ENCODE data around the gene TFDP3. TPM values are rescaled to one million over a fixed set of nuclear protein-coding genes. Genes with fewer than 3 reads are reported as not detected.

The TFDP3 gene
- total and polyA plus RNA-seq, 8 donors, result not detected

- no peaks in the 10 kb centered on the region for H3K27me3 ChIP-seq
- intact Hi-C loops (cut with DNase I; ENCODE audit: low total_unique reads), result no loop called here
- no peak overlapping the region for H3K27ac ChIP-seq
- peak in 1 of 2 donors; percentile 55 for DNase-seq
- H3K9me3 ChIP-seq, result no peaks in the 10 kb centered on the region
- no peaks in the 10 kb centered on the region for H3K4me1 ChIP-seq
- TF ChIP-seq CTCF (IDR thresholded peaks at IDR 0.05) (peak in 3 of 7 experiments; percentile 9 to 32 (median 29)), POLR2A (IDR thresholded peaks at IDR 0.05) (no peak)
- H3K4me3 ChIP-seq, result no peak overlapping the region
- H3K36me3 ChIP-seq, result no peaks in the 10 kb centered on the region
- 10 to 19% (median 18%) methylated on average over 1 of the region's 1 CpG for WGBS, 5 donors
These were observed 46.0 kb downstream of the TFDP3 start for GRCh38 chrX:133171962-133172708.

Small RNA genes lying within 50 kb of the gene (small RNA-seq; reads per million reads assigned to genes)
- gene RNU1-115P, result 0 reads per million in 4 donors

Other genes starting within 250 kb of the TFDP3 start
- not detected for gene USP26, start 121.2 kb downstream of the TFDP3 start, total RNA-seq
- gene USP26, start 121.2 kb downstream of the TFDP3 start, polyA plus RNA-seq, result not detected
- gene GPC4, start 197.1 kb upstream of the TFDP3 start, total RNA-seq, result 10 to 100 TPM; 14.1 to 32.1 (median 22.2) TPM
- 1 to 10 TPM; 3.5 to 9.2 (median 4.5) TPM for gene GPC4, start 197.1 kb upstream of the TFDP3 start, polyA plus RNA-seq

All from stomach (tissue), 9 donors.